ENCODE measurements around the gene HOXC10. TPM values are rescaled to one million over a fixed set of nuclear protein-coding genes. Genes with fewer than 3 reads are reported as not detected.

The HOXC10 gene
- total RNA-seq, 4 donors from 2014 or later = 23.9 to 48.3 (median 40.3) TPM

DNA sequence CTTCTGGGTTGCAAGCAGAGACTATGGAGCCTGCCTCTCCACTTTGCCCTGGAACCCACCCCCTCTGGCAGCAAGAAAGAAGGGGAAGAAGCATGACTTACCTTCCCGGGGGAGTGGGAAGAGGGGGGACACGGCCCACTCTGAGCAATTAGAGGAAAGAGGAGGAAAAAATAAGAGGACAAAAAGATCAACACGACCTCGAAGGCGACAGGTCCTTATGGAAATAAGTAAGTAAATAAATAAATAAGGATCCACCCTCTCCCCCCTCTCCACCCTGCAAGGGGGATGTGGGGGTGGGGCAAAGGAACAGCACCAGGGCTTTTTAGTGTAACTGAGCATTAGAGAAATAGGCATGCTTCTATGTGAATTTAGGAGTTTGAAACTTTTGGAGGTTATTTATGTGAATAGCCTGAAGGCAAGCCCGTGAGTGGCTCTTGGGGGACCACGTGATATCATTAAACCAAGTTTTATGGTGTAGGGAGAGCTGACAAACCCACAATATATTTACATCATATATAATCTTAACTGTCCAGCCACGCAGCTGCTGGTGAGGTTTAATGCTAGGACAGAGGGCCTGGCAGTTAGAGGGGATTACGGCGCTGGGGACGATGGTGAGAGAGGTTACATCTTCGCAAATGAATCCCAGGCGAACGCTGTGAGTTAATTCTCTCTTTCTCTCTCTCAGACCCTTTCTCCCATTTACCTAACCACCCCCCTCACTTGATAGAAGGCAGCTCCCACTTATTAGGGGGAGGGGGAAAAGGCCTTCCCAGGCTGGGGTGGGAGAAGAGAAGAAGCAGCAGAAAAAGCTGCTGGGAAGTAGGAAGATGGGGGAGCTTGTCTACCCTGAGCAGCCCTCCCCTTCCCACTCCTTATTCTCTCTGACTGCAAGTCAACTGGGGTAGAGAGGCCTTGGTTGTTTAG is 52.7 kb downstream of the HOXC10 start:
- Histone ChIP-seq H3K9me3 (no peaks in the 10 kb centered on the region), H3K4me3 (no peak overlapping the region), H3K27ac (peak overlapping the region in 3 of 4 donors; percentile 63 to 68 (median 67)), H3K36me3 (no peaks in the 10 kb centered on the region), H3K4me1 (peaks cover 12 to 24% of the 10 kb centered on the region in 2 donors), H3K27me3 (no peaks in the 10 kb centered on the region)
- DNase-seq (no peak), ATAC-seq (no peak)
- TF ChIP-seq, protein P1, sequence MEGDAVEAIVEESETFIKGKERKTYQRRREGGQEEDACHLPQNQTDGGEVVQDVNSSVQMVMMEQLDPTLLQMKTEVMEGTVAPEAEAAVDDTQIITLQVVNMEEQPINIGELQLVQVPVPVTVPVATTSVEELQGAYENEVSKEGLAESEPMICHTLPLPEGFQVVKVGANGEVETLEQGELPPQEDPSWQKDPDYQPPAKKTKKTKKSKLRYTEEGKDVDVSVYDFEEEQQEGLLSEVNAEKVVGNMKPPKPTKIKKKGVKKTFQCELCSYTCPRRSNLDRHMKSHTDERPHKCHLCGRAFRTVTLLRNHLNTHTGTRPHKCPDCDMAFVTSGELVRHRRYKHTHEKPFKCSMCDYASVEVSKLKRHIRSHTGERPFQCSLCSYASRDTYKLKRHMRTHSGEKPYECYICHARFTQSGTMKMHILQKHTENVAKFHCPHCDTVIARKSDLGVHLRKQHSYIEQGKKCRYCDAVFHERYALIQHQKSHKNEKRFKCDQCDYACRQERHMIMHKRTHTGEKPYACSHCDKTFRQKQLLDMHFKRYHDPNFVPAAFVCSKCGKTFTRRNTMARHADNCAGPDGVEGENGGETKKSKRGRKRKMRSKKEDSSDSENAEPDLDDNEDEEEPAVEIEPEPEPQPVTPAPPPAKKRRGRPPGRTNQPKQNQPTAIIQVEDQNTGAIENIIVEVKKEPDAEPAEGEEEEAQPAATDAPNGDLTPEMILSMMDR (IDR thresholded peaks at IDR 0.05 in 4 of 5, conservative IDR thresholded peaks at IDR 0.05 in 1 of 5) = no peak
- TF ChIP-seq POLR2A (IDR thresholded peaks at IDR 0.05) = no peak
- in situ Hi-C loops (cut with MboI; ENCODE audit: low sequenced_read_pairs in 4 of 4) = no loop called here
- intact Hi-C loops (cut with DNase I; ENCODE audit: low total_unique reads) = no loop called here

GRCh38 chr12:54038284-54038870 is 53.4 kb downstream of the HOXC10 start:
- no peaks in the 10 kb centered on the region for H3K36me3 ChIP-seq
- no peak for ATAC-seq
- peaks cover 16 to 28% of the 10 kb centered on the region in 2 donors for H3K4me1 ChIP-seq
- H3K27ac ChIP-seq = peak overlapping the region in 3 of 4 donors; percentile 63 to 68 (median 67)
- H3K27me3 ChIP-seq = no peaks in the 10 kb centered on the region
- intact Hi-C loops (cut with DNase I; ENCODE audit: low total_unique reads) (no loop called here), in situ Hi-C loops (cut with MboI; ENCODE audit: low sequenced_read_pairs in 4 of 4) (no loop called here)
- no peak overlapping the region for H3K4me3 ChIP-seq
- no peaks in the 10 kb centered on the region for H3K9me3 ChIP-seq
- DNase-seq = no peak
- TF ChIP-seq, protein P1 (IDR thresholded peaks at IDR 0.05 in 4 of 5, conservative IDR thresholded peaks at IDR 0.05 in 1 of 5) = no peak
- TF ChIP-seq POLR2A (IDR thresholded peaks at IDR 0.05) = no peak

- intact Hi-C loops (cut with DNase I; ENCODE audit: low total_unique reads) = no loop called here
Observed at GRCh38 chr12:54038871-54039414, 54.0 kb downstream of the HOXC10 start.

DNA sequence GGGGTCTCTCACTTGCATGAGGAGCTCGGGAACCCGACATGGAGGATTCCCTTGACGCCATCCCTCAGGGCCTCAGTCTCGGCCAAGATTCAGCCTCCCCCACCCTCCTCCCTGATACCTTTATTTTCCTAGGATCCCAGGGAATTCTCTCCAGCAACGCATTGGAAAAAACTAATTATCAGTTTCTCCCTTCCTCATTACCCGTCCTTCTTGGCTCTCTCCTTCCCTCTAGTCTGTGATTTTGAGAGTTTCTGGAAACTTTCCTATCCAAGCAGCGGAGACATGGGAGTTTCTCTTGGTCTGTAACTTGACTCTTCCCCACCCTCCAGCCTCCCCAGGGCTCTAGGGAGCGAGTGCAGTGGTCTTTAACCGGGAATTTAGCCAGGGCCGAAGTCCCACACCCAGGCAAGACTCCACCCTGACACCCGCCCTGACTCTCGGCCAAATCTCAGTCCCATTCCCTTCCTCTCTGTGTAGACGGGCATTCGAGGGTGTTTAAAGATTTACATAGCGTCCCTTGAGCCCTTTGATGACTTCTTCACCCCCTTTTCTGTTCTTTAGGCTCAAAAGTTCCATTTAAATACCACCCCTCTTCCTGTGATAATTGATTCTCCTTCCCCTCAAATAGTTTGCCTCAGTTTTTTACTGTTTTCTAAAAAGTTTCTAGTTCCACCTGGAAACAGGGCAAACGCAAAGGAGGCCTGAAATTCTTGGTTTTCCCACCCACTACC is 54.6 kb downstream of the HOXC10 start:
- intact Hi-C loops (cut with DNase I; ENCODE audit: low total_unique reads) = no loop called here
- H3K4me1 ChIP-seq = peaks cover 19 to 27% of the 10 kb centered on the region in 2 donors
- H3K27ac ChIP-seq = peak overlapping the region; percentile 25 to 68 (median 65)
- H3K36me3 ChIP-seq = no peaks in the 10 kb centered on the region
- DNase-seq (no peak), ATAC-seq (peak; percentile 37 to 53)
- H3K27me3 ChIP-seq = no peaks in the 10 kb centered on the region
- H3K4me3 ChIP-seq = peak overlapping the region; percentile 6 to 32 (median 28)
- in situ Hi-C loops (cut with MboI; ENCODE audit: low sequenced_read_pairs in 4 of 4) = no loop called here
- no peaks in the 10 kb centered on the region for H3K9me3 ChIP-seq
- TF ChIP-seq, protein P1 (IDR thresholded peaks at IDR 0.05 in 4 of 5, conservative IDR thresholded peaks at IDR 0.05 in 1 of 5) = no peak
- TF ChIP-seq POLR2A (IDR thresholded peaks at IDR 0.05) = no peak

More at GRCh38 chr12:54038871-54039414, 54.0 kb downstream of the HOXC10 start:
- H3K4me3 ChIP-seq = no peak overlapping the region
- in situ Hi-C loops (cut with MboI; ENCODE audit: low sequenced_read_pairs in 4 of 4) = no loop called here
- H3K27me3 ChIP-seq = no peaks in the 10 kb centered on the region
- peaks cover 19 to 32% of the 10 kb centered on the region in 2 donors for H3K4me1 ChIP-seq
- TF ChIP-seq, protein P1 (IDR thresholded peaks at IDR 0.05 in 4 of 5, conservative IDR thresholded peaks at IDR 0.05 in 1 of 5) = no peak
- no peak for TF ChIP-seq POLR2A (IDR thresholded peaks at IDR 0.05)
- no peaks in the 10 kb centered on the region for H3K9me3 ChIP-seq
- H3K27ac ChIP-seq = peak overlapping the region; percentile 25 to 68 (median 65)
- ATAC-seq = peak; percentile 61 to 85
- H3K36me3 ChIP-seq = no peaks in the 10 kb centered on the region
- DNase-seq = peak; percentile 69 to 84

Data from gastrocnemius medialis (tissue), 4 donors.